HL-60 (cell line): Measurements from ENCODE around the gene TANC1.

Source experiments
- DNase-seq, 2 experiments: peaks; one replicate each; pipeline ENCODE4 v3.0.0-alpha.2; 2010 to 2020; ENCODE audit warnings: low read depth in 1 of 2, low spot score in 1 of 2
- H3K27ac ChIP-seq: fragments of 250-450 bp; sonication (Bioruptor Pico); replicated peaks from 2 replicates; pipeline ENCODE4 v1.5.1; 2020; ENCODE audit warnings: mild to moderate bottlenecking, moderate library complexity
- H3K27me3 ChIP-seq: fragments of 250-450 bp; sonication (Bioruptor Pico); 2 replicates; pipeline ENCODE4 v1.5.1; 2021; ENCODE audit warnings: mild to moderate bottlenecking, moderate library complexity; ENCODE audit not compliant: insufficient read depth, poor library complexity, severe bottlenecking
- H3K4me3 ChIP-seq: replicated peaks from 2 replicates; pipeline ENCODE4 v1.5.1; 2011; ENCODE audit warnings: mild to moderate bottlenecking, control low read depth, low read length; ENCODE audit not compliant: insufficient read depth
- CTCF ChIP-seq: IDR thresholded peaks from one replicate; pipeline ENCODE4 v1.5.1; 2011; ENCODE audit warnings: low read length, control low read depth, inconsistent platforms; ENCODE audit not compliant: insufficient read depth
- GABPA ChIP-seq: IDR thresholded peaks from 2 replicates; pipeline ENCODE4 v1.6.1; 2012; ENCODE audit warnings: low read depth
- POLR2AphosphoS5 ChIP-seq: IDR thresholded peaks from 2 replicates; pipeline ENCODE4 v1.6.1; 2012; ENCODE audit warnings: low read depth
- REST ChIP-seq: IDR thresholded peaks from 2 replicates; pipeline ENCODE4 v1.6.1; 2012; ENCODE audit warnings: low read depth; ENCODE audit not compliant: insufficient replicate concordance
- SPI1 ChIP-seq: IDR thresholded peaks from 2 replicates; pipeline ENCODE4 v1.6.1; 2012; ENCODE audit warnings: low read depth, mild to moderate bottlenecking, borderline replicate concordance

The TANC1 gene

GRCh38 chr2:159150280-159150746 is 181.9 kb downstream of the TANC1 start:
- no peaks in the 10 kb centered on the region for H3K27me3 ChIP-seq
- no peak for TF ChIP-seq POLR2AphosphoS5
- no peak for TF ChIP-seq SPI1
- TF ChIP-seq CTCF, result no peak
- no peak for TF ChIP-seq REST
- no peak for TF ChIP-seq GABPA
- H3K4me3 ChIP-seq, result no peak overlapping the region
- DNase-seq, result no peak
- H3K27ac ChIP-seq, result no peak overlapping the region

GRCh38 chr2:159151198-159152127 is 183.0 kb downstream of the TANC1 start:
- Histone ChIP-seq H3K27me3 (no peaks in the 10 kb centered on the region), H3K4me3 (no peak overlapping the region), H3K27ac (no peak overlapping the region)
- DNase-seq, result no peak
- TF ChIP-seq REST (no peak), CTCF (no peak), GABPA (no peak), SPI1 (no peak), POLR2AphosphoS5 (no peak)

- DNase-seq, result no peak
- no peak overlapping the region for H3K4me3 ChIP-seq
- no peaks in the 10 kb centered on the region for H3K27me3 ChIP-seq
- TF ChIP-seq REST, result no peak
- TF ChIP-seq SPI1, result no peak
- no peak overlapping the region for H3K27ac ChIP-seq
Measured at GRCh38 chr2:159152128-159152778, 183.8 kb downstream of the TANC1 start.
